Endothelial cell of umbilical vein (primary cell): ENCODE results near the gene SEC14L6. TPM values are rescaled to one million over a fixed set of nuclear protein-coding genes. Genes with fewer than 3 reads are reported as not detected.

Experiments
- BruUV-seq: library from RNA; stranded (reverse); fragments of 400-500 nt; replicated peaks from 2 replicates; lab custom pipeline; 2021; lab: Mats Ljungman, UMichigan
- CTCF ChIA-PET: fragments of 300-600, 350-600 bp; sonication (Branson Sonifier 250); formaldehyde crosslinking; loops from one replicate; lab custom pipeline; 2021; ENCODE audit warnings: antibody characterized with exemption, inconsistent platforms; lab: Charles Lee
- POLR2A ChIA-PET: fragments of 300-600, 350-600 bp; sonication (Branson Sonifier 250); formaldehyde crosslinking; loops from one replicate; lab custom pipeline; 2021; ENCODE audit warnings: antibody characterized with exemption, inconsistent platforms; lab: Charles Lee
- DNase-seq: peaks from one replicate; pipeline ENCODE4 v3.0.0-alpha.2; 2011; ENCODE audit warnings: low read depth, low spot score
- FAIRE-seq: peaks from 2 replicates; lab custom pipeline; 2011; peaks lifted over from hg19 to GRCh38; lab: Jason Lieb, UNC
- H2AFZ ChIP-seq: 2 replicates; pipeline ENCODE4 v1.6.0; 2012; ENCODE audit warnings: low read depth, low read length, control low read depth, inconsistent platforms
- H3K27ac ChIP-seq: 2 replicates; pipeline ENCODE4 v1.5.1; 2011; ENCODE audit warnings: low read depth, mild to moderate bottlenecking, control low read depth, low read length, moderate library complexity; ENCODE audit not compliant: insufficient read depth
- H3K27me3 ChIP-seq, 2 experiments: 2 replicates each; pipeline versions ENCODE4 v1.6.0 to v1.6.1; 2011; ENCODE audit warnings: low read length in 2 of 2, mixed read lengths in 1 of 2; ENCODE audit not compliant: control insufficient read depth in 2 of 2, insufficient read depth in 2 of 2
- H3K36me3 ChIP-seq, 2 experiments: 2 replicates in 1 of 2; 3 replicates in 1 of 2; pipeline ENCODE4 v1.5.1; 2011; ENCODE audit warnings: low read length in 2 of 2, mild to moderate bottlenecking in 1 of 2, moderate library complexity in 1 of 2; ENCODE audit not compliant: control insufficient read depth in 2 of 2, insufficient read depth in 2 of 2; ENCODE audit errors: extremely low read depth in 1 of 2
- H3K4me1 ChIP-seq: 3 replicates; pipeline ENCODE4 v1.5.1; 2011; ENCODE audit warnings: mild to moderate bottlenecking, low read length; ENCODE audit not compliant: control insufficient read depth, insufficient read depth; ENCODE audit errors: extremely low read depth
- H3K4me2 ChIP-seq: 2 replicates; pipeline ENCODE4 v1.6.1; 2011; ENCODE audit warnings: low read length, control low read depth, mixed read lengths; ENCODE audit not compliant: insufficient read depth
- H3K4me3 ChIP-seq, 3 experiments: fragments of 200-600 bp in 1 of 3; sonication (generic), shearing (Covaris generic) in 1 of 3; replicated peaks in 1 of 3; 2 replicates each; pipeline ENCODE4 v1.5.1; 2011 to 2016; ENCODE audit warnings: control low read depth in 3 of 3, low read length in 3 of 3, mild to moderate bottlenecking in 2 of 3, inconsistent platforms in 1 of 3, low read depth in 1 of 3, moderate library complexity in 1 of 3; ENCODE audit not compliant: insufficient read depth in 1 of 3
- H3K79me2 ChIP-seq: 2 replicates; pipeline ENCODE4 v1.6.0; 2012; ENCODE audit warnings: low read length, inconsistent platforms; ENCODE audit not compliant: control insufficient read depth, insufficient read depth
- H3K9ac ChIP-seq: replicated peaks from 2 replicates; pipeline ENCODE3; 2011; ENCODE audit warnings: low read length, control low read depth; ENCODE audit not compliant: insufficient read depth; ENCODE audit errors: extremely low read depth
- H3K9me1 ChIP-seq: replicated peaks from 3 replicates; pipeline ENCODE4 v1.6.0; 2011; ENCODE audit warnings: mild to moderate bottlenecking, low read length; ENCODE audit not compliant: control insufficient read depth, insufficient read depth; ENCODE audit errors: extremely low read depth
- H3K9me3 ChIP-seq: replicated peaks from 2 replicates; pipeline ENCODE4 v1.5.1; 2012; ENCODE audit warnings: low read length, inconsistent platforms; ENCODE audit not compliant: control insufficient read depth, insufficient read depth
- H4K20me1 ChIP-seq: replicated peaks from 2 replicates; pipeline ENCODE3; 2011; ENCODE audit warnings: mild to moderate bottlenecking, low read length; ENCODE audit not compliant: control insufficient read depth, insufficient read depth; ENCODE audit errors: extremely low read depth
- FOS ChIP-seq: IDR thresholded peaks from 2 replicates; pipeline ENCODE4 v1.6.1; 2011; ENCODE audit warnings: mild to moderate bottlenecking, low read length, moderate library complexity, borderline replicate concordance; ENCODE audit not compliant: insufficient read depth
- GATA2 ChIP-seq: IDR thresholded peaks from 2 replicates; pipeline ENCODE4 v1.7.0; 2011; ENCODE audit warnings: low read depth, mild to moderate bottlenecking, moderate library complexity, mixed read lengths, low read length; ENCODE audit not compliant: insufficient read length, insufficient read depth
- JUN ChIP-seq: IDR thresholded peaks from 2 replicates; pipeline ENCODE4 v1.6.1; 2011; ENCODE audit warnings: borderline replicate concordance, low read depth; ENCODE audit not compliant: insufficient read length, insufficient read depth
- POLR2A ChIP-seq: IDR thresholded peaks from 2 replicates; pipeline ENCODE4 v1.6.1; 2012; ENCODE audit warnings: low read depth, mild to moderate bottlenecking, control low read depth, low read length
- POLR2AphosphoS5 ChIP-seq: IDR thresholded peaks from 2 replicates; pipeline ENCODE4 v1.6.1; 2012; ENCODE audit warnings: low read depth, mild to moderate bottlenecking, control low read depth, low read length, moderate library complexity; ENCODE audit not compliant: insufficient read depth
- dilution Hi-C: fragments of 300-500 bp; cut with MboI; formaldehyde crosslinking; loops from one replicate; pipeline ENCODE4 v1.15.0; 2019; ENCODE audit warnings: low sequenced_read_pairs; ENCODE audit not compliant: extremely low pct_ligation_motif_present
- intact Hi-C: fragments of 100-400 bp; cut with micrococcal nuclease; formaldehyde crosslinking; loops from one replicate; pipeline ENCODE4 v1.10.0; 2022
- polyA plus RNA-seq, 4 experiments: library from polyadenylated mRNA; depleted of rRNA in 3 of 4; stranded (reverse) in 3 of 4; unstranded in 1 of 4; fragments of >200 nt; gene quantifications; 2 replicates each; pipeline versions ENCODE4 v1.2.1 to v1.2.3, GENCODE V29; 2011 to 2012; ENCODE audit warnings: missing spikeins in 1 of 4
- total RNA-seq: library from RNA; stranded (reverse); gene quantifications from 2 replicates; pipeline ENCODE4 v1.2.3, GENCODE V29; 2021
- TF ChIP-seq, protein P1 (sequence below): IDR thresholded peaks from 2 replicates; pipeline ENCODE4 v1.6.1; 2011; ENCODE audit not compliant: insufficient read depth, insufficient read length
- TF ChIP-seq, protein P2 (sequence below), 2 donors: IDR thresholded peaks; 1 replicate in 1 of 2; 2 replicates in 1 of 2; pipeline ENCODE4 v1.5.1; 2011; ENCODE audit warnings: low read length in 2 of 2, mild to moderate bottlenecking in 2 of 2, moderate library complexity in 2 of 2, control low read depth in 1 of 2, inconsistent platforms in 1 of 2, low read depth in 1 of 2; ENCODE audit not compliant: insufficient read depth in 1 of 2; ENCODE audit errors: extremely low read depth in 1 of 2

The SEC14L6 gene
- total and polyA plus RNA-seq, 2 donors (not counting 3 experiments of a cell fraction or from before 2014, with no cell fraction given) = 0.04 to 0.15 TPM

DNA sequence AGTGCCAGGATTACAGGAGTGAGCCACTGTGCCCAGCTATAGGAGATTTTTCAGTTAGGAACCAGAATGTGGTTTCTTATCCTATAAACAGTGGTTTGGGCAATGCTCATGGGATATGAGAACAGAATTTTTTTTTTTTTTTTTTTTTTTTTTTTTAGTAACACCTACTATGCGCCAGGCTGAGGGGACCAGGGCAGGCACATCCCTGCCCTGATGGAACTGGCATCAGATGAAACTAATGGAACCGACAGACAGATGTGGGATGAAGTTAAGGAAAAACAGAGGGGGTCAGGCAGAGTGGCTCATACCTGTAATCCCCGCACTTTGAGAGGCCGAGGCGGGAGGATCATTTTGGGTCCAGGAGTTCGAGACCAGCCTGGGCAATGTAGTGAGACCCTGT is 45.9 kb downstream of the SEC14L6 start:
- Histone ChIP-seq H3K4me3 (no peak overlapping the region), H2AFZ (no peak overlapping the region), H3K4me1 (no peaks in the 10 kb centered on the region), H4K20me1 (no peaks in the 10 kb centered on the region), H3K9ac (no peak overlapping the region), H3K9me3 (no peaks in the 10 kb centered on the region), H3K9me1 (no peaks in the 10 kb centered on the region), H3K4me2 (no peak overlapping the region), H3K27ac (no peak overlapping the region), H3K36me3 (no peaks in the 10 kb centered on the region), H3K27me3 (peaks cover 9 to 12% of the 10 kb centered on the region in 2 experiments), H3K79me2 (no peaks in the 10 kb centered on the region)
- intact Hi-C loops = no loop called here
- BruUV-seq = no TSS peak
- CTCF ChIA-PET = no interaction called here
- TF ChIP-seq JUN (no peak), POLR2A (no peak), FOS (no peak), POLR2AphosphoS5 (no peak), GATA2 (no peak)
- TF ChIP-seq, protein P1, sequence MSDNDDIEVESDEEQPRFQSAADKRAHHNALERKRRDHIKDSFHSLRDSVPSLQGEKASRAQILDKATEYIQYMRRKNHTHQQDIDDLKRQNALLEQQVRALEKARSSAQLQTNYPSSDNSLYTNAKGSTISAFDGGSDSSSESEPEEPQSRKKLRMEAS = no peak
- TF ChIP-seq, protein P2, sequence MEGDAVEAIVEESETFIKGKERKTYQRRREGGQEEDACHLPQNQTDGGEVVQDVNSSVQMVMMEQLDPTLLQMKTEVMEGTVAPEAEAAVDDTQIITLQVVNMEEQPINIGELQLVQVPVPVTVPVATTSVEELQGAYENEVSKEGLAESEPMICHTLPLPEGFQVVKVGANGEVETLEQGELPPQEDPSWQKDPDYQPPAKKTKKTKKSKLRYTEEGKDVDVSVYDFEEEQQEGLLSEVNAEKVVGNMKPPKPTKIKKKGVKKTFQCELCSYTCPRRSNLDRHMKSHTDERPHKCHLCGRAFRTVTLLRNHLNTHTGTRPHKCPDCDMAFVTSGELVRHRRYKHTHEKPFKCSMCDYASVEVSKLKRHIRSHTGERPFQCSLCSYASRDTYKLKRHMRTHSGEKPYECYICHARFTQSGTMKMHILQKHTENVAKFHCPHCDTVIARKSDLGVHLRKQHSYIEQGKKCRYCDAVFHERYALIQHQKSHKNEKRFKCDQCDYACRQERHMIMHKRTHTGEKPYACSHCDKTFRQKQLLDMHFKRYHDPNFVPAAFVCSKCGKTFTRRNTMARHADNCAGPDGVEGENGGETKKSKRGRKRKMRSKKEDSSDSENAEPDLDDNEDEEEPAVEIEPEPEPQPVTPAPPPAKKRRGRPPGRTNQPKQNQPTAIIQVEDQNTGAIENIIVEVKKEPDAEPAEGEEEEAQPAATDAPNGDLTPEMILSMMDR (IDR thresholded peaks at IDR 0.05; ENCODE audit: extremely low read depth in 1 of 2, insufficient read depth in 1 of 2, low read depth in 1 of 2, low read length in 2 of 2) = no peak
- POLR2A ChIA-PET = interaction anchor here (0.6 kb wide), 1 partner anchor 41 kb away, joined by 4 read pairs; no protein-coding TSS in a partner anchor
- dilution Hi-C loops = no loop called here
- DNase-seq = no peak
- FAIRE-seq = no peak
